SK-N-SH treated with all-trans-retinoic acid at 6 μM for 48 hours (cell line): Measurements from ENCODE around the gene DDHD1.

Experiments used
- ARNTL ChIP-seq: fragments of 450-650 bp; formaldehyde crosslinking; IDR thresholded peaks from 2 replicates; pipeline ENCODE4 v1.5.0; 2020; ENCODE audit warnings: low read depth, mild to moderate bottlenecking, moderate library complexity, borderline replicate concordance
- SNAI2 ChIP-seq: fragments of 250-450 bp; sonication (Bioruptor Pico); IDR thresholded peaks from 2 replicates; pipeline ENCODE4 v1.5.0; 2020; ENCODE audit warnings: mild to moderate bottlenecking, moderate library complexity
- ZNF565 ChIP-seq: fragments of 450-650 bp; formaldehyde crosslinking; conservative IDR thresholded peaks from 2 replicates; pipeline ENCODE4 v1.5.0; 2020; ENCODE audit warnings: low read depth, mild to moderate bottlenecking, moderate library complexity
- TF ChIP-seq, protein P1 (sequence below): fragments of 250-450 bp; sonication (Bioruptor Pico); IDR thresholded peaks from 2 replicates; pipeline ENCODE4 v1.8.0; 2020; ENCODE audit warnings: mild to moderate bottlenecking, moderate library complexity, borderline replicate concordance
- TF ChIP-seq, protein P2 (sequence below): fragments of 250-450 bp; sonication (Bioruptor Pico); IDR thresholded peaks from 2 replicates; pipeline ENCODE4 v1.5.1; 2020; ENCODE audit warnings: low read depth, mild to moderate bottlenecking, moderate library complexity

DNA sequence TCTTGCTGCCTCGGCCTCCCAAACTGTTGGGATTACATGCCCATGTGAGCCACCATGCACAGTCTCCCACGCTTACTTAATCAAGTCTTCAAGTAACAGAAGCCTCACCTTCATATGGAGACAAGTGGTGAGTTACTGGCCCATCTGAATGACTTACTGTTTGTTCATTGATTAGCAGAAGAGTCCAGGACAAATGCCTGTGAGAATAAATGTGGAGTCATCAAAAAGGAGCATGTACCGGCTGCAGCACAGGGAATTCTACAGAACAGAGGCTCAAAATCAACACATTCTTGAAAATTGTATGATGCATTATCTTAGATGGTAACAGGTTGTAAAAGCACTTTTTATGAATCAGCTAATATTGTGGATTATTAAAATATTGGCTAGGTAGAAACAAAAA is 129.8 kb downstream of the DDHD1 start:
- TF ChIP-seq SNAI2 (CRISPR knock-in tag), result no peak
- TF ChIP-seq, protein P1, sequence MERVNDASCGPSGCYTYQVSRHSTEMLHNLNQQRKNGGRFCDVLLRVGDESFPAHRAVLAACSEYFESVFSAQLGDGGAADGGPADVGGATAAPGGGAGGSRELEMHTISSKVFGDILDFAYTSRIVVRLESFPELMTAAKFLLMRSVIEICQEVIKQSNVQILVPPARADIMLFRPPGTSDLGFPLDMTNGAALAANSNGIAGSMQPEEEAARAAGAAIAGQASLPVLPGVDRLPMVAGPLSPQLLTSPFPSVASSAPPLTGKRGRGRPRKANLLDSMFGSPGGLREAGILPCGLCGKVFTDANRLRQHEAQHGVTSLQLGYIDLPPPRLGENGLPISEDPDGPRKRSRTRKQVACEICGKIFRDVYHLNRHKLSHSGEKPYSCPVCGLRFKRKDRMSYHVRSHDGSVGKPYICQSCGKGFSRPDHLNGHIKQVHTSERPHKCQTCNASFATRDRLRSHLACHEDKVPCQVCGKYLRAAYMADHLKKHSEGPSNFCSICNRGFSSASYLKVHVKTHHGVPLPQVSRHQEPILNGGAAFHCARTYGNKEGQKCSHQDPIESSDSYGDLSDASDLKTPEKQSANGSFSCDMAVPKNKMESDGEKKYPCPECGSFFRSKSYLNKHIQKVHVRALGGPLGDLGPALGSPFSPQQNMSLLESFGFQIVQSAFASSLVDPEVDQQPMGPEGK (CRISPR knock-in tag), result no peak
- TF ChIP-seq ZNF565 (CRISPR knock-in tag), result no peak
- no peak for TF ChIP-seq ARNTL
- TF ChIP-seq, protein P2, sequence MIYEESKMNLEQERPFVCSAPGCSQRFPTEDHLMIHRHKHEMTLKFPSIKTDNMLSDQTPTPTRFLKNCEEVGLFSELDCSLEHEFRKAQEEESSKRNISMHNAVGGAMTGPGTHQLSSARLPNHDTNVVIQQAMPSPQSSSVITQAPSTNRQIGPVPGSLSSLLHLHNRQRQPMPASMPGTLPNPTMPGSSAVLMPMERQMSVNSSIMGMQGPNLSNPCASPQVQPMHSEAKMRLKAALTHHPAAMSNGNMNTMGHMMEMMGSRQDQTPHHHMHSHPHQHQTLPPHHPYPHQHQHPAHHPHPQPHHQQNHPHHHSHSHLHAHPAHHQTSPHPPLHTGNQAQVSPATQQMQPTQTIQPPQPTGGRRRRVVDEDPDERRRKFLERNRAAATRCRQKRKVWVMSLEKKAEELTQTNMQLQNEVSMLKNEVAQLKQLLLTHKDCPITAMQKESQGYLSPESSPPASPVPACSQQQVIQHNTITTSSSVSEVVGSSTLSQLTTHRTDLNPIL (CRISPR knock-in tag), result no peak
